NCI-H1417 treated with DMSO at 0.1 percent for 48 hours (cell line): Measurements from ENCODE around the gene SLC22A16.
"Not testable (repeated sequence)": the region's sequence is repeated elsewhere in the genome, so short reads cannot be mapped to it uniquely, and the experiment has no call there.

Experiments used
- DNase-seq: peaks from one replicate; lab custom pipeline; 2025; lab: John Stamatoyannopoulos, UW

Gene SLC22A16

GRCh38 chr6:110490110-110490509, 13.7 kb upstream of the SLC22A16 start:
- DNase-seq: no peak

DNA sequence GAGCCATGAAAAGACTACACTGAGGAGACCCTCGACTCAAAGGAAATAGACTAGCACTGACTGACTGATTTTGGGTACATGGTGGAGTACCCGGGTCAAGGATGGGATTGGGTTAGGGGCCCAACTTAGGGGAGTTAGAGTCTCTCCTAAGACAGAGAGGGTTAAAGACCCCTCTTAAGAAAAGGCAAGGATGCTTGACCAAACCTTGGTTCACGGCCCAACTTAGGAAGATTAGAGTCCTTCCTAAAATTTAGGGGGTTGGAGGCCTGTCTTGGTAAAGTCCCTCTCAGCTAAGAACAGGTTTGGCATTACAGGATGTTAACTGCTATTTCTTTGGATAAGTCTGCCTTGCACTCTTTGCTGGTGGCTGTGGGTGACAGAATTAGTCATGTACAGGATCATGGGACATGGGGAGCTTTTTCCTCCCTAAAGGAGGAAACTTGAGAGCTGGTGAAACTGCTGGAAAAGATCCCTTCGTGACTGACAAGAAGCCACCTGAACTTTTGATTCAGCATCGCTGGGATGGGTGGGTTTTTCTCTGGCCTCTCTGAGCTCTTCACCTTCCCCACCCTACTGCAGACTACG, 12.3 kb upstream of the SLC22A16 start:
- no peak for DNase-seq

- not testable (repeated sequence) for DNase-seq
Measured at GRCh38 chr6:110487968-110488381, 11.6 kb upstream of the SLC22A16 start.

- no peak for DNase-seq
Measured at GRCh38 chr6:110486756-110487155, 10.3 kb upstream of the SLC22A16 start.

DNA sequence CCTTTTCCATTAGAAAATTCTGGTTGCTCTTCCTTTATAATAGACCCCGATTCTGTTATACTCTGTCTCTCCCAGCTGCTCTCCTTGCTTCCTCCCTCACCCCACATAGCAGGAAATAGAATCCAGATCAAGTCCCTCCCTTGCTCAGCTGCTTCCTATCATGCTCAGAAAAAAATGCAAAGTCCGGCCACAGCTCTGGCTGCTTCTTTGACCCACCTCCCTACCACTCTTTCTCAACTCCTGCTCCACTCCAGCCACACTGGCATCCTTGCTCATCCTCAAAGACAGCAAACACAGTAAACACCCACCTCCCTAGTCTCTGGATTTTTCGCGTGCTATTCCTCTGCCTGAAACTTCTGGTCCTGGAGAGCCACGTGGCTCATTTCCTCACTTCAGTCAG, 9.1 kb upstream of the SLC22A16 start:
- no peak for DNase-seq

- no peak for DNase-seq
Measured at GRCh38 chr6:110484321-110484720, 7.9 kb upstream of the SLC22A16 start.

DNA sequence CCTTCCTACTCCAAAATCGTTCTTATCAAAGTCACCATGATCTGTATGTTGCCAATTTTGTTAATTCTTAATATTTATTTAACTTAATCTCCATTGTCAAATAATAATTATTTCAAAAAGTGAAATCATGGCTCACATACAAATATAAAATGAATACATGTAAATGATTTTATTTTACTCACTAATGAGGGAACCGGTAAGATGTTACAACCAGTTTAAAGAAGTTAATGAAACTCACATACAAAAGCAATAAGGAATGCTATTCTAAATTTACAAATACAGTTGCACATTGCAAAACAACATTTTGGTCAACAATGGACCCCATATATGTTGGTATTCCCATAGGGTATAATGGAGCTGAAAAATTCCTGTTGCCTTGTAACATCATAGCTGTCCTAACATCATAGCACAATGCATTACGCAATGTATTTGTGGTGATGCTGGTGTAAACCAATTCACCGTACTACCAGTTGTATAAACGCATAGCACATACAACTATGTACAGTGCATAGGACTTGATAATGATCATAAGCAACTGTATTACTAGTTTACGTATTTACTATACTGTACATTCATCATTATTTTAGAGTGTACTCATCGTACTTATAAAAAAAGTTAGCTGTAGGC, 6.5 kb upstream of the SLC22A16 start:
- no peak for DNase-seq

- DNase-seq: no peak
Measured at GRCh38 chr6:110481081-110481480, 4.7 kb upstream of the SLC22A16 start.

GRCh38 chr6:110475066-110475653, 1.3 kb downstream of the SLC22A16 start:
- DNase-seq: no peak

GRCh38 chr6:110474500-110474899, 1.9 kb downstream of the SLC22A16 start:
- DNase-seq: no peak

GRCh38 chr6:110472739-110473138, 3.7 kb downstream of the SLC22A16 start:
- DNase-seq: no peak

GRCh38 chr6:110471726-110472365, 4.6 kb downstream of the SLC22A16 start:
- DNase-seq: no peak

DNA sequence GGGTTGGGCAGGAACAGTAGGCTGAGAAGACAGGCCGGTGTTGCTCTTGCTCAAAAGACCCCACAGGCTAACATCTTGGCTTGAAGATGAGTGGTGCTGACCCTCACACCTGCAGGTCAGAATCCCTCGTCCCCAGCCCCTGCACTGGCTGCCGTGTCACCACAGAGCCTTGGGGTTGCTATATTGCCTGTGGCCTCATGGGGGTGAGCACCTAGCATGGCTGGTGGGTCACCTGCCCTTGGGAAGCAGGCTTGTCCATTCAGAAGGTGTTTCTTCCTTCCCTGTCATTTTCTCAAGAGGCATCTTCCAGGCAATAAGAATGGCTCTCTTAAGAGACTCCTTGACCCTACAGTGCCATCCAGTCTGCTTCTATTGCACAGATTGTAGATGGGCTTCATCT, 7.7 kb downstream of the SLC22A16 start:
- DNase-seq: no peak

- no peak for DNase-seq
Measured at GRCh38 chr6:110467566-110468140, 8.8 kb downstream of the SLC22A16 start.

- no peak for DNase-seq
Measured at GRCh38 chr6:110462884-110463481, 13.4 kb downstream of the SLC22A16 start.

DNA sequence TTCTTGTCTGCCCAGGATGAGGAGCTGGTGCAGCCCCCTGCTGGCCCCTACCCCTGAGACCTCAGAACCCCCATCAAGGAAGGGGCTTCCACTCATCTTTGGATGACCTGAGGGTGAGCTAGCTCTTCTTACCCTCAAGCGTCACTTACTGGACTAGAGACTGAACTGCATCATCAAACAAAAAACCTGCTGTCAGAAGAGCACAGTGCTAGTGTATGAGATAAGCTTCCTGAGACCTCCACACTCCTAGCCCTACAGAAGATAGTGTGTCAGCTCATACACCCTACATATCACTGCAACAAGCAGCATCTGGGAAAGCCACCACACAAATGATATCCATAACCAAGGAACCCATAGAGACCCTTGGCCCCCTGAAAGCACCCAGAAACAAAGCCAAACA, 15.0 kb downstream of the SLC22A16 start:
- DNase-seq: no peak

- no peak for DNase-seq
Measured at GRCh38 chr6:110459137-110459536, 17.3 kb downstream of the SLC22A16 start.

DNA sequence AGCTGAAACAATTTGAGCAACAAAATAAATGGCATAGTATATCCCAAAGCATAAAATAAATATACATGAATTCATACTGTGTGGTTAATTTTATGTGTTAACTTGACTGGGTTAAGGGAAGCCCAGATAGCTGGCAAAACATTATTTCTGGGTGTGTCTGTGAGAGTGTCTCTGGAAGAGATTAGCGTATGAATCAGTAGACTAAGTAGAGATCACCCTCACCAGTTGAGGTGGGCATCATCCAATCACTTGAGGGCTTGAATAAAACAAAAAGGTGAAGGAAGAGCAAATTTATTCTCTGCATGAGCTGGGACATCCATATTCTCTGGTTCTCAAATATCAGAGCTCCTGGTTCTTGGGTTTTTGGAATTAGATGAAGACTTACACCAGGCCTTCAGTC, 17.9 kb downstream of the SLC22A16 start:
- no peak for DNase-seq

DNA sequence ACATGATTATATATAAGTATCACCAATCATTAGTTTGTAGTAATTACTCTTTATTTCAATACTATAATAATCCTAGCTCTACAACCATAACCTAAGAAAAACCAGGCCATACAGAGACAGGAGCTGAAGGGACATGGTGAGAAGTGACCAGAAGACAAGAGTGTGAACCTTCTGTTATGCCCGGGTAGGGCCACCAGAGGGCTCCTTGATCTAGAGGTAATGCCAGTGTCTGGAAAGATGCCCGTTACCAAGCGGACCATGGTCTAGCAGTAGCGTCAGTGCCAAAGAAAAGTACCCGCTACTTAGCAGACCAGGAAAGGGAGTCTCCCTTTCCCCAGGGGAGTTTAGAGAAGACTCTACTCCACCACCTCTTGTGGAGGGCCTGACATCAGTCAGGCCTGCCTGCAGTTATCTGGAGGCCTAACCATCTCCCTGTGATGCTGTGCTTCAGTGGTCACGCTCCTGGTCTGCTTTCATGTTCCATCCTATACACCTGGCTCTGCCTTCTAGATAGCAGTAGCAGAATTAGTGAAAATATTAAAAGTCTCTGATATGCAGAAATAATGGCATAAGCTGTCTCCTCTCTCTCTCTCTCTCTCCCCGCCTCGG, 18.7 kb downstream of the SLC22A16 start:
- not testable (repeated sequence) for DNase-seq

GRCh38 chr6:110456694-110457093, 19.7 kb downstream of the SLC22A16 start:
- no peak for DNase-seq

DNA sequence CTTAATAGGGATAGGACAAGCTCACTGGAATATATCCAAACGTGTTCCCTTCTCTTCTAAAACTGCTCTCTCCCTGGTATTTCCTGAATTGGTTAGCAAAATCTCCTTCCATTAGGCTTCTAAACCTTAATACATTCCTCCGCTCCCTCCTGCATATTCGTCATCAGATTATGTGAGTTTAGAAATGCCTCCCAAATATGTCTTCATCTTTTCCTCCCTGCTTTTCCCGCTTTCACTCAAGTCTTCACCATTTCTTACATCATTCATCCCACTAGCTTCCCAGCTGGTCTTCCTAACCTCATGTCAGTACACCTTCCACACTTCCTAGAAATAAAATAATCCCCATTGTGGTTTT, 26.9 kb downstream of the SLC22A16 start:
- DNase-seq: no peak
